H9 (cell line): ENCODE measurements around the gene LTBP2. TPM values are rescaled to one million over a fixed set of nuclear protein-coding genes. Genes with fewer than 3 reads are reported as not detected.

ENCODE experiments used
- DNase-seq: peaks from one replicate; pipeline ENCODE4 v3.0.0-alpha.2; 2017
- H2AFZ ChIP-seq: one replicate; pipeline ENCODE4 v1.6.1; 2013; ENCODE audit warnings: mild to moderate bottlenecking, low read length, control low read depth, moderate library complexity
- H2AK5ac ChIP-seq: 2 replicates; pipeline ENCODE4 v1.6.1; 2013; ENCODE audit warnings: low read length, control low read depth, mixed read lengths; ENCODE audit not compliant: insufficient read length
- H2BK120ac ChIP-seq: one replicate; pipeline ENCODE4 v1.6.1; 2013; ENCODE audit warnings: low read depth, mild to moderate bottlenecking, low read length, control low read depth, inconsistent platforms; ENCODE audit not compliant: poor library complexity, severe bottlenecking
- H2BK12ac ChIP-seq: 2 replicates; pipeline ENCODE4 v1.6.1; 2013; ENCODE audit warnings: low read length, control low read depth, mixed read lengths, low read depth; ENCODE audit not compliant: insufficient read length
- H2BK15ac ChIP-seq: 2 replicates; pipeline ENCODE4 v1.6.1; 2013; ENCODE audit warnings: low read depth, low read length, control low read depth
- H2BK20ac ChIP-seq: one replicate; pipeline ENCODE4 v1.6.1; 2013; ENCODE audit warnings: low read depth, mild to moderate bottlenecking, low read length, control low read depth, inconsistent platforms; ENCODE audit not compliant: poor library complexity, severe bottlenecking
- H2BK5ac ChIP-seq: 2 replicates; pipeline ENCODE4 v1.6.1; 2013; ENCODE audit warnings: low read length, control low read depth, mixed read lengths; ENCODE audit not compliant: insufficient read length
- H3K14ac ChIP-seq: 2 replicates; pipeline ENCODE4 v1.6.1; 2013; ENCODE audit warnings: low read length, control low read depth; ENCODE audit not compliant: insufficient read depth
- H3K18ac ChIP-seq: 2 replicates; pipeline ENCODE4 v1.6.1; 2013; ENCODE audit warnings: low read depth, mild to moderate bottlenecking, mixed read lengths, low read length, control low read depth; ENCODE audit not compliant: insufficient read length
- H3K23ac ChIP-seq: 2 replicates; pipeline ENCODE4 v1.6.1; 2013; ENCODE audit warnings: low read length, control low read depth, mixed read lengths, low read depth; ENCODE audit not compliant: insufficient read length
- H3K23me2 ChIP-seq: 2 replicates; pipeline ENCODE4 v1.6.1; 2013; ENCODE audit warnings: low read depth, mild to moderate bottlenecking, mixed read lengths, low read length, control low read depth; ENCODE audit not compliant: insufficient read length, poor library complexity, severe bottlenecking
- H3K27ac ChIP-seq: 2 replicates; pipeline ENCODE4 v1.5.1; 2013; ENCODE audit warnings: low read length, control low read depth, mixed read lengths, low read depth; ENCODE audit not compliant: insufficient read length
- H3K27me3 ChIP-seq: 2 replicates; pipeline ENCODE4 v1.6.1; 2013; ENCODE audit warnings: low read length, control low read depth, inconsistent platforms; ENCODE audit not compliant: insufficient read depth
- H3K4ac ChIP-seq: 2 replicates; pipeline ENCODE4 v1.6.1; 2013; ENCODE audit warnings: low read depth, mild to moderate bottlenecking, control low read depth, inconsistent platforms, low read length, moderate library complexity
- H3K4me1 ChIP-seq: 2 replicates; pipeline ENCODE4 v1.6.1; 2013; ENCODE audit warnings: low read length, control low read depth, inconsistent platforms; ENCODE audit not compliant: insufficient read depth
- H3K4me2 ChIP-seq: 2 replicates; pipeline ENCODE4 v1.6.1; 2013; ENCODE audit warnings: low read length, control low read depth, mixed read lengths; ENCODE audit not compliant: insufficient read length, insufficient read depth
- H3K56ac ChIP-seq: 2 replicates; pipeline ENCODE4 v1.6.1; 2013; ENCODE audit warnings: low read depth, mild to moderate bottlenecking, mixed read lengths, low read length, control low read depth; ENCODE audit not compliant: insufficient read length
- H3K79me1 ChIP-seq: 2 replicates; pipeline ENCODE4 v1.6.1; 2013; ENCODE audit warnings: low read depth, mild to moderate bottlenecking, moderate library complexity, low read length, control low read depth, inconsistent platforms; ENCODE audit not compliant: insufficient read depth, poor library complexity, severe bottlenecking
- H3K79me2 ChIP-seq: 2 replicates; pipeline ENCODE4 v1.6.1; 2013; ENCODE audit warnings: low read length, control low read depth, inconsistent platforms; ENCODE audit not compliant: insufficient read depth
- H3K9ac ChIP-seq: 2 replicates; pipeline ENCODE4 v1.6.1; 2013; ENCODE audit warnings: low read length, control low read depth, mixed read lengths; ENCODE audit not compliant: insufficient read length; ENCODE audit errors: extremely low read depth
- H3K9me3 ChIP-seq: one replicate; pipeline ENCODE4 v1.6.1; 2013; ENCODE audit warnings: low read depth, low read length, inconsistent platforms; ENCODE audit not compliant: control insufficient read depth
- H3T11ph ChIP-seq: one replicate; pipeline ENCODE4 v1.6.1; 2013; ENCODE audit warnings: mild to moderate bottlenecking, low read length, control low read depth, inconsistent platforms
- H4K20me1 ChIP-seq: one replicate; pipeline ENCODE4 v1.6.1; 2013; ENCODE audit not compliant: control insufficient read depth, insufficient read length, insufficient read depth
- H4K5ac ChIP-seq: 2 replicates; pipeline ENCODE4 v1.6.1; 2013; ENCODE audit warnings: low read depth, mild to moderate bottlenecking, mixed read lengths, low read length, control low read depth; ENCODE audit not compliant: insufficient read length
- H4K8ac ChIP-seq: replicated peaks from 2 replicates; pipeline ENCODE4 v1.6.1; 2013; ENCODE audit warnings: low read length, control low read depth, mixed read lengths, low read depth; ENCODE audit not compliant: insufficient read length
- H4K91ac ChIP-seq: 2 replicates; pipeline ENCODE4 v1.6.1; 2013; ENCODE audit warnings: low read depth, mild to moderate bottlenecking, moderate library complexity, mixed read lengths, low read length, control low read depth; ENCODE audit not compliant: insufficient read length
- H3K27ac Mint-ChIP-seq, 3 experiments: 2 replicates in 2 of 3; 3 replicates in 1 of 3; pipeline ENCODE4 v1.8.0; 2020 to 2021; ENCODE audit warnings: mixed read lengths in 3 of 3, mild to moderate bottlenecking in 1 of 3, moderate library complexity in 1 of 3
- H3K27me3 Mint-ChIP-seq: 2 replicates; pipeline ENCODE4 v1.8.0; 2021; ENCODE audit warnings: low read depth, mild to moderate bottlenecking, moderate library complexity, mixed read lengths
- H3K36me3 Mint-ChIP-seq, 3 experiments: 2 replicates in 2 of 3; 3 replicates in 1 of 3; pipeline ENCODE4 v1.8.0; 2020 to 2021; ENCODE audit warnings: low read depth in 3 of 3, mixed read lengths in 3 of 3; ENCODE audit not compliant: insufficient read depth in 1 of 3
- H3K4me1 Mint-ChIP-seq, 2 experiments: 2 replicates each; pipeline ENCODE4 v1.8.0; 2020; ENCODE audit warnings: mixed read lengths in 2 of 2
- H3K4me3 Mint-ChIP-seq, 2 experiments: 2 replicates in 1 of 2; 3 replicates in 1 of 2; pipeline ENCODE4 v1.8.0; 2020 to 2021; ENCODE audit warnings: mild to moderate bottlenecking in 2 of 2, mixed read lengths in 2 of 2, moderate library complexity in 1 of 2
- H3K9me3 Mint-ChIP-seq, 2 experiments: 2 replicates in 1 of 2; 3 replicates in 1 of 2; pipeline ENCODE4 v1.8.0; 2020; ENCODE audit warnings: mild to moderate bottlenecking in 2 of 2, mixed read lengths in 2 of 2, moderate library complexity in 1 of 2
- WGBS: extraction: QIAGEN DNeasy Blood & Tissue Kit; methylation state at CpG from one replicate; pipeline ENCODE4 v1.1.7; 2013; ENCODE audit warnings: missing lambda C conversion rate, low lambda C conversion rate, mixed read lengths; ENCODE audit not compliant: insufficient read length; ENCODE audit errors: extremely low coverage; 5-methylcytosine and 5-hydroxymethylcytosine counted together
- total RNA-seq: library from RNA; stranded (reverse); gene quantifications from 2 replicates; pipeline ENCODE4 v1.2.1, GENCODE V29; 2021
- TF ChIP-seq, protein P1 (sequence below): fragments of 200-600 bp; sonication (generic); conservative IDR thresholded peaks from 3 replicates; pipeline ENCODE4 v1.8.0; 2021; ENCODE audit warnings: antibody characterized with exemption, mild to moderate bottlenecking

LTBP2 gene
- total RNA-seq, 1 experiment from 2014 or later = 0.77 TPM

DNA sequence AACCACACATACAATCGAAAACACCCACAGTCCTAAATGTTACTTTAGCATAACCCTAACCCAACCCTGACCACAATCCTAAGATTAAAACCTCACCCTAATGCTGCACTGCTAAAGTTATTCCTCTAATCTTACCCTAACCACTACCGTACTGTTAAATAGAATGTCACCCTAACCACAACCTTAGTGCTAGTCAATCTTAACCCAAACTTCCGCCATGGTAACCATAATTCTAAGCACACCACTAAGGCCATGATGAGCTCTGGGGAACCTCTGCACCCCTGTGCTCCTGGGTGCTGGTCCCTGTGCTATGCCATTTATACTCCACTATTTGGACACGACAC lies 38.0 kb downstream of the LTBP2 start:
- Histone ChIP-seq H3T11ph (no peak overlapping the region), H2AFZ (no peak overlapping the region), H3K9ac (no peak overlapping the region), H4K20me1 (no peaks in the 10 kb centered on the region), H2BK120ac (no peak overlapping the region), H3K27me3 (no peaks in the 10 kb centered on the region), H3K23ac (no peak overlapping the region), H3K27ac (no peak overlapping the region), H2BK15ac (no peak overlapping the region), H2BK12ac (no peak overlapping the region), H3K23me2 (no peaks in the 10 kb centered on the region), H2AK5ac (no peak overlapping the region), H4K8ac (no peak overlapping the region), H3K79me2 (no peaks in the 10 kb centered on the region), H2BK5ac (no peak overlapping the region), H3K14ac (no peak overlapping the region), H3K4me2 (no peak overlapping the region), H3K9me3 (no peaks in the 10 kb centered on the region), H4K91ac (no peak overlapping the region), H3K4me1 (no peaks in the 10 kb centered on the region), H4K5ac (no peak overlapping the region), H3K18ac (no peak overlapping the region), H2BK20ac (no peak overlapping the region), H3K4ac (no peak overlapping the region), H3K56ac (no peak overlapping the region), H3K79me1 (no peaks in the 10 kb centered on the region)
- no peak for DNase-seq
- Mint-ChIP-seq H3K27ac (no peak overlapping the region), H3K27me3 (no peaks in the 10 kb centered on the region; the same call in 1 of the 2 replicates), H3K36me3 (no peaks in the 10 kb centered on the region), H3K4me3 (no peak overlapping the region), H3K9me3 (no peaks in the 10 kb centered on the region), H3K4me1 (peaks cover 25 to 46% of the 10 kb centered on the region in 2 experiments)
- WGBS = 100% methylated on average over 1 of the region's 4 CpGs
- TF ChIP-seq, protein P1, sequence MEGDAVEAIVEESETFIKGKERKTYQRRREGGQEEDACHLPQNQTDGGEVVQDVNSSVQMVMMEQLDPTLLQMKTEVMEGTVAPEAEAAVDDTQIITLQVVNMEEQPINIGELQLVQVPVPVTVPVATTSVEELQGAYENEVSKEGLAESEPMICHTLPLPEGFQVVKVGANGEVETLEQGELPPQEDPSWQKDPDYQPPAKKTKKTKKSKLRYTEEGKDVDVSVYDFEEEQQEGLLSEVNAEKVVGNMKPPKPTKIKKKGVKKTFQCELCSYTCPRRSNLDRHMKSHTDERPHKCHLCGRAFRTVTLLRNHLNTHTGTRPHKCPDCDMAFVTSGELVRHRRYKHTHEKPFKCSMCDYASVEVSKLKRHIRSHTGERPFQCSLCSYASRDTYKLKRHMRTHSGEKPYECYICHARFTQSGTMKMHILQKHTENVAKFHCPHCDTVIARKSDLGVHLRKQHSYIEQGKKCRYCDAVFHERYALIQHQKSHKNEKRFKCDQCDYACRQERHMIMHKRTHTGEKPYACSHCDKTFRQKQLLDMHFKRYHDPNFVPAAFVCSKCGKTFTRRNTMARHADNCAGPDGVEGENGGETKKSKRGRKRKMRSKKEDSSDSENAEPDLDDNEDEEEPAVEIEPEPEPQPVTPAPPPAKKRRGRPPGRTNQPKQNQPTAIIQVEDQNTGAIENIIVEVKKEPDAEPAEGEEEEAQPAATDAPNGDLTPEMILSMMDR = no peak
